ENCODE results near the gene IQCK.

- TF ChIP-seq CTCF (IDR thresholded peaks at IDR 0.05; ENCODE audit: low read depth, low read length, poor library complexity, severe bottlenecking) (no peak), EZH2phosphoT487 (IDR thresholded peaks at IDR 0.05; ENCODE audit: borderline replicate concordance, low read length) (no peak)
Measured at GRCh38 chr16:19712418-19713058, 5.5 kb upstream of the IQCK start.

Measured in DOHH2 (cell line).